GM21447 (cell line): ENCODE data around the gene FGFR4.
"Not testable (repeated sequence)": the region's sequence is repeated elsewhere in the genome, so short reads cannot be mapped to it uniquely, and the experiment has no call there.

Experiments
- ATAC-seq: cut with Tn5 transposase; IDR thresholded peaks from one replicate; pipeline ENCODE4 v1.9.1; 2021; ENCODE audit not compliant: unreplicated experiment

Gene FGFR4

DNA sequence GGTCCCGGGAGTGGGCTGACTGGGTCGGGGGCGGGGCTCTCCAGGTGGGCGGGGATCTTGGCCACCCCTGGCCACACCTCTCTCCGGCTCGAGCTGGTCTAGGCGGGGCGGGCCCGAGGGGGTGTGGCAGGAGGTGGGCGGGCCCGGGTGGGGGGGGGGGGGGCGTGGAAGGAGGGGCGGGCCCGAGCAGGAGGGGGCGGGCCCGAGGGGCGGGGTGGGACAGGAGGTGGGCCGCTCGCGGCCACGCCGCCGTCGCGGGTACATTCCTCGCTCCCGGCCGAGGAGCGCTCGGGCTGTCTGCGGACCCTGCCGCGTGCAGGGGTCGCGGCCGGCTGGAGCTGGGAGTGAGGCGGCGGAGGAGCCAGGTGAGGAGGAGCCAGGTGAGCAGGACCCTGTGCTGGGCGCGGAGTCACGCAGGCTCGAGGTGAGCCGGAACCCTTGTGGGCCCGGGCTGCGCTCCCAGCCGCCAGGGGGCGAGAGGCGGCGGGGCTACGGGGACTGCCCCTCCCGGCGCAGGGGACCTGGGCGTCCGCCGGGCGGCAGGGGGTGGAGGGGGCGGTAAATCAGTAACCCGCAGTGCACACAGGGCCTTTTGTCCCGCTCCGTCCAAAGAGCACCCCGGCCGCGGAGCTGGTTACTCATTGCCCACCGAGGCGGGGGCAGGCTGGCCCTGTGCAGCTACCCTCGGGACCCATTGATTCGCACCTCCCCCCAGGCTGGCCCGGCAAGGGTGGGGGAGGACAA, at the start of gene FGFR4:
TSS of gene FGFR4 (plus strand) at position 262 of the 744 bp plus-strand sequence. CDS start 2,688 bp downstream, outside the sequence.
- ATAC-seq: peak; percentile 60

- no peak for ATAC-seq
Measured at GRCh38 chr5:177036921-177037320, 49.8 kb upstream of the FGFR4 start.

GRCh38 chr5:177040814-177041420, 45.8 kb upstream of the FGFR4 start:
- no peak for ATAC-seq

- no peak for ATAC-seq
Measured at GRCh38 chr5:177041936-177042335, 44.8 kb upstream of the FGFR4 start.

GRCh38 chr5:177043114-177043513, 43.6 kb upstream of the FGFR4 start:
- ATAC-seq: no peak

DNA sequence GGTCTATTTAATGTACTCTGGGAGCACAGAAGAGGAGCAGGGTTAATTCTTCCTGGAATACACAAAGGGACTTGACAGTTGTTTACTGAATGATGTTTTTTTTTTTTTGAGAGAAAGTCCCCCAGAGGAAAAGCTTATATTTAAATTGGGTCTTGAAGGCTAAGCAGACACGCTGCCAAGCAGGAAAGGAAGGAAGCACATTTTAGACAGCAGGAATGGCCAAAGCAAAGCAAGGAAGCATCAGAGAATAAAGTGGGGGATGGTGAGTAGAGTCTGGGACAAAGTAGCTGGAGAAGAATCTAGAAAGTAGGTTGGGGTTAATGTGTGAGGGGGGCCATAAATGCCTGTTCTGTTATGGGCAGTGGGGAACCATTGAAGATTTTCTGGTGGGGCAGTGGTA, 42.8 kb upstream of the FGFR4 start:
- ATAC-seq: no peak

- no peak for ATAC-seq
Measured at GRCh38 chr5:177044641-177045040, 42.1 kb upstream of the FGFR4 start.

DNA sequence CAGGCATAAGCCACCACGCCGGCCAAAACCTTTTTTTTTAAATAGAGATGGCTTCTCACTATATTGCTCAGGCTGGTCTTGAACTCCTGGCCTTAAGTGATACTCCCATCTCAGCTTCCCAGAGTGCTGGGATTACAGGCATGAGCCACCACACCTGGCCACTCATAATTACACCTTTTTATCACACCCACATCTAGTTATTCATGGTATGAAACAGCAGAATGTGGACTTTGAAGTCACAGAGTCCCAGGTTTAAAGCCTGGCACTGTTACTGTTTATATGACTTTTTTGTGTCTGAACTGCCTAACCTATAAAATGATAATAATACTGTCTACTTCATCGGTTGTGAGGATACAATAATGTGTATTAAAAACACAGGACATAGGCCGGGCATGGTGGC, 41.1 kb upstream of the FGFR4 start:
- ATAC-seq: no peak

- not testable (repeated sequence) for ATAC-seq
Measured at GRCh38 chr5:177048531-177048930, 38.2 kb upstream of the FGFR4 start.

DNA sequence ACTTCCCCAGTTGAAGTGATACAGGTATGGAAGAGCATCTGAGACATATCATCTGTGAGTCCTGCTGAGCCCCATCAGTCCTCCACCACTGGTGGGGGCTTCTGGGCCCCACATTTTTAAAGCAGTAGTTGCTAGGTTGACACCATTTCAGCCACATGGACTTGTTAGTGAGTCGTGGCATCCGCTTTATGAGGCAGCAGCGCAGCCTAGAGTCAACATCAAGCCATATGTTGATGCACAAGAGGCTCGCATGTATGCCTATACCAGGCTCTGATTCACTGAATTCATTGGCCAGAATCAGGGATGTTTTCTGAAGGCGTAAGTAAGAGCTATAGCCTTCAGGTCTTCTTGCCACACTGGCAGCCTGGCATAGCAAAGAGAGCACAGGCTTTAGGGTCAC, 37.4 kb upstream of the FGFR4 start:
- no peak for ATAC-seq

DNA sequence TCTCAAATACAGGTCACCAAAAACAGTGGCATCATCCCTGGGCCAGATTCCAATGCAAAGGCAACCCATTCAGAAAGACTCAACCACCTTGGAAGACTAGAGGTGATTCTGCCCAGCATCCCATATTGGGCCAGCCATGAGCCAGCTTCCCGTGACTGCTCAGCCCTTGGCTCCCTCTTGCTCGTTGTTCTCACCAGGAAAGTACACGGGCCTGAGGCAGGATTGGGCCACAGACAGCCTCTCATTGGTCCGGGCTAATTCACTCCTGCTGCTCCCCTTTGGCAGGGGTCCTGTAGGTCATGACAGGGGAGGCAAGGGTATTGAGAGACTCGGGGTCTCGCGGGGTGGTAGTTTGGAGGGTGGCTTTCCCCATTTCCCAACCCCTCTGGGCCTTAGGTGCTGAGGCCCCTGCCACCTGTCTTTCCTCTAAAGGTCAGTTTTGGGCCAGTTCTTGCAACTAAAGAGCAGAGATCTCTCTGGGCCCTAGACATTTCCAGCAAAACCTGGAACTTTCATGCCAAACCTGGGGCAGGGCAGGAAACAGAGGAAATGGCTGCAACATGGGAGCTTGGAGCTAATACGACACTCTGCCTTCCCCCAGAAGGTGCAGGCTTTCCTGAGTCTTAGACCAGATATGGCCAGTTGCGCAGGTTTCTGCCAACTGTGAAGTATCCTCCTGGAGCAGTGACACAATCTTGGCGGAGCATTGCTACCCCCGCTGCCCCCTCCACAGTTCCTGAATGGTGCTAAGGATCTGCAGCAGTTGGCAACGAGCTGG, 22.0 kb upstream of the FGFR4 start:
- no peak for ATAC-seq

- no peak for ATAC-seq
Measured at GRCh38 chr5:177065491-177065890, 21.2 kb upstream of the FGFR4 start.

- no peak for ATAC-seq
Measured at GRCh38 chr5:177066224-177066623, 20.5 kb upstream of the FGFR4 start.

DNA sequence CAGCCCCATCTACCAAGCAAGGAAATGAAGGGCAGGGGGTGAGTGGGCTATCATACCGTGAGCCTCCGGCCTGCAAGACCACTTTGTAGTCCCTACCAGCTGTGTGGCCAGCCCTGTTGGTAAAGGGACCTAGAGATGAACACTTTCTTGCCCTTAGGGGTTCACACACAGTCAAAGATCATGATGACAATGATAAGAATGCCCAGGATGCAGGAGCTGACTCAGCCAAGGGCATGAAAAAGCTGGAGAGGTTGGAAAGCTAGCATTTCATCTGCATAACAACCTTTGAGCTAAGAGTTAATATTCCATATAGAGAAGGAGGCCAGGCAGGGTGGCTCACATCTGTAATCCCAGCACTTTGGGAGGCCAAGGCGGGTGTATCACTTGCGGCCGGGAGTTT, 19.2 kb upstream of the FGFR4 start:
- no peak for ATAC-seq

GRCh38 chr5:177070536-177071191, 16.1 kb upstream of the FGFR4 start:
- ATAC-seq: no peak

- ATAC-seq: peak; percentile 70
Measured at GRCh38 chr5:177071666-177072385, 14.9 kb upstream of the FGFR4 start.

- no peak for ATAC-seq
Measured at GRCh38 chr5:177077335-177077734, 9.4 kb upstream of the FGFR4 start.

DNA sequence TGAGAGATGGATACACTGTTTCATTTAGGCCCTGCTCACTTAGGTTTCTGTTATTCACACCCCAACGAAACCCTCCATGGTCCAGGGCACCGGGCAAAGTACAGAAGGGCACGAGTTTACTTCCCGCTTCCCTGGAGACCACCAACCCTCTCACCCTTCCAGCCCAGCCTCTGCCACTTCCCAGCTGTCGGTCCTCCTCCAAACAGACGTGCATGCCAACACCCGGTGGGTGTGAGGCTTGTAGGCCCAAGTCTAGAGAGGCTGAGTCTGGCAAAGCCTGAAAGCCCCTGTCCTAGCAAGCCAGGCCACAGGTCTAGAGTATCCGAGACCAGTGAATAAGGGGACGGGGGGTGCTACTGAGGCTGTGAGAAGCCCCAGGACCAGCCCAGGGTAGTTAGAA, 7.1 kb upstream of the FGFR4 start:
- no peak for ATAC-seq

DNA sequence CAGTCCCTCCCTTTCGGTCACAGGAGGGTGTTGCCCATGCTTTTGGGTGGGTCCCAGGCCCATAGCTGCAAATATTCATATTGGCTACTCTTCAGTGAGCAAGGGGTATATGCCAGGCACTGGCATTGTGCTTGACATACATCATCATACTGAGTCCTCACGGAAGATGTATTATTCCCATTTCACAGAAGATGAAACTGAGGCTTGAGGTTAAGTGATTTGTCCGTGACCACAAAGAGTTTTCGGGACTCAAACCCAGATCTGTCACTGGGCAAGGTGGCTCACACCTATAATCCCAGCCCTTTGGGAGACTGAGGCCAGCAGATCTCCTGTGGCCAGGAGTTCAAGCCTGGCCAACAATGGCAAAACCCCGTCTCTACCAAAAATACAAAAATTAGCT, 6.5 kb upstream of the FGFR4 start:
- no peak for ATAC-seq

- no peak for ATAC-seq
Measured at GRCh38 chr5:177081859-177082258, 4.9 kb upstream of the FGFR4 start.

GRCh38 chr5:177083357-177083756, 3.4 kb upstream of the FGFR4 start:
- no peak for ATAC-seq
